Muscle layer of colon (tissue), 2 donors: Measurements from ENCODE around the gene BASP1.

Experiments used
- H3K27ac ChIP-seq: one replicate; pipeline ENCODE4 v1.7.0; 2013; ENCODE audit warnings: low read depth, mild to moderate bottlenecking, low read length, moderate library complexity
- H3K27me3 ChIP-seq, 2 donors: one replicate each; pipeline ENCODE4 v1.7.0; 2013; ENCODE audit warnings: low read length in 2 of 2, mild to moderate bottlenecking in 2 of 2; ENCODE audit not compliant: insufficient read depth in 2 of 2, control insufficient read depth in 1 of 2
- H3K36me3 ChIP-seq: one replicate; pipeline ENCODE4 v1.7.0; 2013; ENCODE audit warnings: mild to moderate bottlenecking, low read length; ENCODE audit not compliant: insufficient read depth
- H3K4me1 ChIP-seq: one replicate; pipeline ENCODE4 v1.7.0; 2013; ENCODE audit warnings: mild to moderate bottlenecking, low read length; ENCODE audit not compliant: insufficient read depth
- H3K4me3 ChIP-seq, 2 donors: one replicate each; pipeline ENCODE4 v1.7.0; 2013; ENCODE audit warnings: low read length in 2 of 2, low read depth in 1 of 2, mild to moderate bottlenecking in 1 of 2, moderate library complexity in 1 of 2
- H3K9ac ChIP-seq: one replicate; pipeline ENCODE4 v1.7.0; 2013; ENCODE audit warnings: low read length
- H3K9me3 ChIP-seq: one replicate; pipeline ENCODE4 v1.7.0; 2013; ENCODE audit warnings: mild to moderate bottlenecking, low read length
- donor health status: abdominal sarcoma.
- donor health status: Adenocarcinoma of cecum.

The BASP1 gene

GRCh38 chr5:17216974-17217492, 398 bp upstream of the BASP1 start:
- no peak overlapping the region for H3K9ac ChIP-seq

GRCh38 chr5:17218353-17219005, 1.0 kb downstream of the BASP1 start:
- Histone ChIP-seq H3K4me1 (peaks cover 5% of the 10 kb centered on the region), H3K27ac (no peak overlapping the region), H3K9me3 (no peaks in the 10 kb centered on the region), H3K4me3 (peak overlapping the region; percentile 47 to 73), H3K9ac (no peak overlapping the region), H3K36me3 (no peaks in the 10 kb centered on the region), H3K27me3 (peaks cover 0 to 17% of the 10 kb centered on the region in 2 donors)

More at GRCh38 chr5:17216974-17217492, 398 bp upstream of the BASP1 start:
- no peaks in the 10 kb centered on the region for H3K9me3 ChIP-seq
- peaks cover 5% of the 10 kb centered on the region for H3K4me1 ChIP-seq
- H3K27ac ChIP-seq = no peak overlapping the region
- peaks cover 0 to 17% of the 10 kb centered on the region in 2 donors for H3K27me3 ChIP-seq
- peak overlapping the region; percentile 13 to 56 for H3K4me3 ChIP-seq
- H3K36me3 ChIP-seq = no peaks in the 10 kb centered on the region

- H3K27ac ChIP-seq = no peak overlapping the region
Observed at GRCh38 chr5:17219006-17219422, 1.6 kb downstream of the BASP1 start.

GRCh38 chr5:17219469-17219868, 2.0 kb downstream of the BASP1 start:
- H3K27ac ChIP-seq = no peak overlapping the region
- H3K9ac ChIP-seq = no peak overlapping the region
- H3K4me3 ChIP-seq = peak overlapping the region in 1 of 2 donors; percentile 47

More at GRCh38 chr5:17219006-17219422, 1.6 kb downstream of the BASP1 start:
- Histone ChIP-seq H3K9me3 (no peaks in the 10 kb centered on the region), H3K4me1 (peaks cover 5% of the 10 kb centered on the region), H3K9ac (no peak overlapping the region), H3K4me3 (peak overlapping the region in 1 of 2 donors; percentile 47), H3K27me3 (peaks cover 0 to 17% of the 10 kb centered on the region in 2 donors), H3K36me3 (no peaks in the 10 kb centered on the region)

GRCh38 chr5:17219992-17220391, 2.6 kb downstream of the BASP1 start:
- Histone ChIP-seq H3K4me3 (no peak overlapping the region), H3K27ac (no peak overlapping the region), H3K9me3 (no peaks in the 10 kb centered on the region), H3K4me1 (peaks cover 5% of the 10 kb centered on the region), H3K36me3 (no peaks in the 10 kb centered on the region), H3K27me3 (peaks cover 0 to 17% of the 10 kb centered on the region in 2 donors), H3K9ac (no peak overlapping the region)

More at GRCh38 chr5:17219469-17219868, 2.0 kb downstream of the BASP1 start:
- Histone ChIP-seq H3K27me3 (peaks cover 0 to 17% of the 10 kb centered on the region in 2 donors), H3K36me3 (no peaks in the 10 kb centered on the region), H3K9me3 (no peaks in the 10 kb centered on the region), H3K4me1 (peaks cover 5% of the 10 kb centered on the region)

- Histone ChIP-seq H3K9me3 (no peaks in the 10 kb centered on the region), H3K9ac (no peak overlapping the region), H3K4me1 (peaks cover 5% of the 10 kb centered on the region), H3K36me3 (no peaks in the 10 kb centered on the region), H3K4me3 (no peak overlapping the region), H3K27ac (no peak overlapping the region), H3K27me3 (peaks cover 0 to 17% of the 10 kb centered on the region in 2 donors)
Observed at GRCh38 chr5:17220469-17220868, 3.0 kb downstream of the BASP1 start.

GRCh38 chr5:17221843-17222636, 4.6 kb downstream of the BASP1 start:
- H3K9me3 ChIP-seq = no peaks in the 10 kb centered on the region
- H3K4me1 ChIP-seq = no peaks in the 10 kb centered on the region
- peaks cover 0 to 11% of the 10 kb centered on the region in 2 donors for H3K27me3 ChIP-seq
- no peak overlapping the region for H3K27ac ChIP-seq
- H3K36me3 ChIP-seq = no peaks in the 10 kb centered on the region
- H3K9ac ChIP-seq = no peak overlapping the region
- H3K4me3 ChIP-seq = no peak overlapping the region

GRCh38 chr5:17222664-17223063, 5.2 kb downstream of the BASP1 start:
- Histone ChIP-seq H3K27ac (no peak overlapping the region), H3K27me3 (peaks cover 0 to 11% of the 10 kb centered on the region in 2 donors), H3K9me3 (no peaks in the 10 kb centered on the region), H3K4me1 (no peaks in the 10 kb centered on the region), H3K4me3 (no peak overlapping the region), H3K9ac (no peak overlapping the region), H3K36me3 (no peaks in the 10 kb centered on the region)

GRCh38 chr5:17223367-17224185, 6.1 kb downstream of the BASP1 start:
- Histone ChIP-seq H3K9ac (no peak overlapping the region), H3K27me3 (peaks cover 0 to 6% of the 10 kb centered on the region in 2 donors), H3K4me1 (no peaks in the 10 kb centered on the region), H3K27ac (no peak overlapping the region), H3K4me3 (no peak overlapping the region), H3K36me3 (no peaks in the 10 kb centered on the region), H3K9me3 (no peaks in the 10 kb centered on the region)

GRCh38 chr5:17224858-17225511, 7.6 kb downstream of the BASP1 start:
- Histone ChIP-seq H3K36me3 (no peaks in the 10 kb centered on the region), H3K27me3 (no peaks in the 10 kb centered on the region), H3K4me3 (no peak overlapping the region), H3K9ac (no peak overlapping the region), H3K27ac (no peak overlapping the region), H3K4me1 (no peaks in the 10 kb centered on the region), H3K9me3 (no peaks in the 10 kb centered on the region)
